Duodenal mucosa (tissue), 2 donors: ENCODE results near the gene RELB.

Source experiments
- H3K27ac ChIP-seq: one replicate; pipeline ENCODE4 v1.7.0; 2013; ENCODE audit warnings: low read depth, low read length
- H3K27me3 ChIP-seq, 2 donors: one replicate each; pipeline ENCODE4 v1.7.0; 2013; ENCODE audit warnings: low read length in 2 of 2, control low read depth in 1 of 2; ENCODE audit not compliant: insufficient read depth in 2 of 2, control insufficient read depth in 1 of 2
- H3K36me3 ChIP-seq, 2 donors: one replicate each; pipeline ENCODE4 v1.7.0; 2013; ENCODE audit warnings: low read length in 2 of 2, control low read depth in 1 of 2; ENCODE audit not compliant: insufficient read depth in 2 of 2, control insufficient read depth in 1 of 2
- H3K4me1 ChIP-seq, 2 donors: one replicate each; pipeline ENCODE4 v1.7.0; 2013; ENCODE audit warnings: low read length in 2 of 2, control low read depth in 1 of 2; ENCODE audit not compliant: insufficient read depth in 2 of 2, control insufficient read depth in 1 of 2
- H3K4me3 ChIP-seq, 2 donors: one replicate each; pipeline ENCODE4 v1.7.0; 2013; ENCODE audit warnings: low read length in 2 of 2, low read depth in 1 of 2
- H3K9ac ChIP-seq, 2 donors: one replicate each; pipeline ENCODE4 v1.7.0; 2013; ENCODE audit warnings: low read length in 2 of 2, low read depth in 1 of 2
- H3K9me3 ChIP-seq, 2 donors: one replicate each; pipeline ENCODE4 v1.7.0; 2013; ENCODE audit warnings: low read length in 2 of 2, control low read depth in 1 of 2; ENCODE audit not compliant: control insufficient read depth in 1 of 2

The RELB gene

GRCh38 chr19:45050036-45050435, 48.8 kb downstream of the RELB start:
- Histone ChIP-seq H3K27ac (no peak overlapping the region), H3K4me3 (no peak overlapping the region), H3K9me3 (no peaks in the 10 kb centered on the region), H3K4me1 (peaks cover 19 to 26% of the 10 kb centered on the region in 2 donors), H3K27me3 (no peaks in the 10 kb centered on the region), H3K36me3 (peaks cover 24 to 46% of the 10 kb centered on the region in 2 donors), H3K9ac (no peak overlapping the region)

GRCh38 chr19:45051929-45052579, 50.8 kb downstream of the RELB start:
- Histone ChIP-seq H3K27ac (no peak overlapping the region), H3K4me1 (peaks cover 3 to 6% of the 10 kb centered on the region in 2 donors), H3K9ac (peak overlapping the region in 1 of 2 donors; percentile 24), H3K36me3 (peaks cover 25 to 50% of the 10 kb centered on the region in 2 donors), H3K4me3 (no peak overlapping the region), H3K27me3 (no peaks in the 10 kb centered on the region), H3K9me3 (no peaks in the 10 kb centered on the region)

GRCh38 chr19:45056831-45057230, 55.6 kb downstream of the RELB start:
- Histone ChIP-seq H3K4me3 (no peak overlapping the region), H3K9ac (no peak overlapping the region), H3K9me3 (no peaks in the 10 kb centered on the region), H3K27me3 (no peaks in the 10 kb centered on the region), H3K4me1 (no peaks in the 10 kb centered on the region), H3K27ac (no peak overlapping the region), H3K36me3 (peaks cover 59 to 93% of the 10 kb centered on the region in 2 donors)

GRCh38 chr19:45057444-45057843, 56.2 kb downstream of the RELB start:
- Histone ChIP-seq H3K4me3 (no peak overlapping the region), H3K27ac (no peak overlapping the region), H3K4me1 (no peaks in the 10 kb centered on the region), H3K9ac (no peak overlapping the region), H3K36me3 (peaks cover 62 to 95% of the 10 kb centered on the region in 2 donors), H3K27me3 (no peaks in the 10 kb centered on the region), H3K9me3 (no peaks in the 10 kb centered on the region)

- H3K4me3 ChIP-seq: no peak overlapping the region
- H3K27ac ChIP-seq: no peak overlapping the region
- no peaks in the 10 kb centered on the region for H3K27me3 ChIP-seq
- no peak overlapping the region for H3K9ac ChIP-seq
- H3K9me3 ChIP-seq: no peaks in the 10 kb centered on the region
- peaks cover 57 to 93% of the 10 kb centered on the region in 2 donors for H3K36me3 ChIP-seq
- H3K4me1 ChIP-seq: no peaks in the 10 kb centered on the region
Measured at GRCh38 chr19:45058622-45059159, 57.4 kb downstream of the RELB start.

- Histone ChIP-seq H3K9ac (no peak overlapping the region), H3K4me1 (no peaks in the 10 kb centered on the region), H3K4me3 (no peak overlapping the region), H3K9me3 (no peaks in the 10 kb centered on the region), H3K27ac (no peak overlapping the region), H3K36me3 (peaks cover 53 to 92% of the 10 kb centered on the region in 2 donors), H3K27me3 (no peaks in the 10 kb centered on the region)
Measured at GRCh38 chr19:45059258-45059965, 58.1 kb downstream of the RELB start.

- Histone ChIP-seq H3K4me3 (no peak overlapping the region), H3K27ac (no peak overlapping the region), H3K9me3 (no peaks in the 10 kb centered on the region), H3K4me1 (no peaks in the 10 kb centered on the region), H3K27me3 (no peaks in the 10 kb centered on the region), H3K9ac (no peak overlapping the region), H3K36me3 (peaks cover 42 to 80% of the 10 kb centered on the region in 2 donors)
Measured at GRCh38 chr19:45061965-45062364, 60.7 kb downstream of the RELB start.

GRCh38 chr19:45063851-45064801, 62.9 kb downstream of the RELB start:
- Histone ChIP-seq H3K27ac (no peak overlapping the region), H3K9me3 (no peaks in the 10 kb centered on the region), H3K27me3 (no peaks in the 10 kb centered on the region), H3K36me3 (peaks cover 38 to 75% of the 10 kb centered on the region in 2 donors), H3K4me1 (no peaks in the 10 kb centered on the region), H3K4me3 (no peak overlapping the region), H3K9ac (no peak overlapping the region)

GRCh38 chr19:45066921-45067661, 65.8 kb downstream of the RELB start:
- H3K4me3 ChIP-seq: no peak overlapping the region
- H3K27ac ChIP-seq: no peak overlapping the region
- H3K36me3 ChIP-seq: peaks cover 33 to 73% of the 10 kb centered on the region in 2 donors

More at GRCh38 chr19:45066921-45067661, 65.8 kb downstream of the RELB start:
- Histone ChIP-seq H3K27me3 (no peaks in the 10 kb centered on the region), H3K9me3 (no peaks in the 10 kb centered on the region), H3K9ac (no peak overlapping the region), H3K4me1 (no peaks in the 10 kb centered on the region)
